Measurements from ENCODE around the gene ZNF615.
"Not testable (repeated sequence)": the region's sequence is repeated elsewhere in the genome, so short reads cannot be mapped to it uniquely, and the experiment has no call there.

The ZNF615 gene

GRCh38 chr19:51980116-51980736 lies 27.8 kb downstream of the ZNF615 start:
- no peak for DNase-seq (ENCODE audit: low read depth)

GRCh38 chr19:51978882-51979281 lies 29.1 kb downstream of the ZNF615 start:
- DNase-seq (ENCODE audit: low read depth), result no peak

GRCh38 chr19:51977346-51977745 lies 30.7 kb downstream of the ZNF615 start:
- DNase-seq (ENCODE audit: low read depth), result no peak

DNA sequence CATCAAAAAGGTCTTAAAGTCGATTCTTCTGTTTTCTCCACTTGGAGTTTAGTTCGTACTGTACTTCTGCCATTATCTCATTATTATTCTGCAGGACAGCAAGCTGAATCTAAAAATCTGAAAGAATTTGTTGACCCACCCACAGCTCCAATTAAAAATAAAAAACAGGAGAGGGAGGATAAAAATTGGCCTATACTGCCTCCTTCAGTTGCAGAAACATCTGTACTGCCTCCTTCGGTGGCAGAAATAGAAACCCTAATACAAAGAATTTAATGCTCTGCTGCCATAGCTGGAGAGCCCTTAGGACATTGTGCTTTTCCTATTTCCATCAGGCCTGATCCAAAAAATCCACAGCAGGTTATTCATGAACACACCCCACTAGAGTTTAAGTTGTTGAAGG lies 31.2 kb downstream of the ZNF615 start:
- no peak for DNase-seq (ENCODE audit: low read depth)

DNA sequence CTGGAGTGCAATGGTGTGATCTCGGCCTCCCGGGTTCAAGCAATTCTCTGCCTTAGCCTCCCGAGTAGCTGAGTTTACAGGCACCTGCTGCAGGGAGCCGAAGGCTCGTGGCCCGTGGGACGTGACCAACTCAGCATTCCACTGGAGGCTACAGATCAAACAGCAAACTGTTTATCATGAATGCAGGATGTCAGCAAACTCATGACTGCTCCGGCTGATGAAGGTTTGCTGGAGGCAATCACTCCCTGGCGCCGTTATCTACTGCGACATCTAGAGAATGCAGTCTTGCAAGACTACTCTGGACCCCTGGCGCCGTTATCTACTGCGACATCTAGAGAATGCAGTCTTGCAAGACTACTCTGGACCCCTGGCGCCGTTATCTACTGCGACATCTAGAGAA lies 32.2 kb downstream of the ZNF615 start:
- not testable (repeated sequence) for DNase-seq (ENCODE audit: low read depth)

DNA sequence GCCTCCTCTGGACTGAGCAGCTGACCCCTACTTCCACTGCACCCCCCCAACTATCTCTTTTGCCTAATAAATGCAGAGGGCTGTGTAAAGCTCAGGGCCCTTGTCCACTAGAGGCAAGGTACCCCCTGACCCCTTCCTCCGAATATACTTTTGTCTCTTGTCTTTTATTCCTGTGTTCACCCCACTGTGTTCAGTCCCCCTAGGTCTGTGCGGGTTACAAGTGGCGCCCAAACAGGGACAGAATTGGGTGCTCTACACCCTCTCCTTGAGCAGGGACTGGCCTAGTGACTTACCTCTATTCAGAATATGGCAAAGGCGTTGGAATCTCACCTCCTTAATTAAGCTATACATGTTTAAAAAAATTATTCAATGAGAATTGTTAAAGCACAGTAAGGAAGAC lies 36.4 kb downstream of the ZNF615 start:
- DNase-seq (ENCODE audit: low read depth), result no peak

DNA sequence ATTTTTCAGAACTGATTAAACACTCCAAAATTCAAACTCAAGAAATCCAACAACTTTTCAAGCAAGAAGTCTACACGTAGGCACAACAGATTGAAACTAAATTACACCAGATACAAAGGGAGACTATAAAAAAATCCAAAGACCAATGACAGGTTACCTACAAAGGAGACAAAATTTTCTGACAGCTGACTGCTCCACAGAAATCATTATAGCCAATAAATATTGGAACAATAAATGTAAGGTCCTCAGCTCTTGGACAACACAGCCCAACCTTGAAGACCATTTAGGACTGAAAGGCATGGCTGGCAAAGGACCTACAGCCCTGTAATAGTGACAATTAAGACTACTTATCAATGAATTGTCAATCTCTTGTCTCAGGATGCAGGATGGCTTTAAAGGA lies 37.3 kb downstream of the ZNF615 start:
- no peak for DNase-seq (ENCODE audit: low read depth)

DNA sequence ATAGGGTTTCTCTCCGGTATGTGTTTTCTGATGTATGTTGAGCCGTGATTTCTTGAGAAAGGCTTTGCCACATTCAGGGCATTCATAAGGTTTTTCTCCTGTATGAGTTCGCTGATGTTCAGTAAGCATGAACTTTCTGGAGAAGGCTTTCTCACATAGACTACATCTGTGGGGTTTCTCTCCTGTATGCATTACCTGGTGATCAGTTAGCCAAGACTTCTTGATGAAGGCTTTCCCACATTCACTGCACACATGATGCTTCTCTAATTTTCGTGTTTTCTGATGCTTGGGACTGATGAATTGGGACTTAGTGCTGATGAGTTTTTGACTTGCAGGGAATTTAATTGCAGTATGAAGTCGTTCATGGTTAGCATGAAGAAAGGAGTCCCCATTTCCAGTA lies 42.4 kb downstream of the ZNF615 start:
- no peak for DNase-seq (ENCODE audit: low read depth)

- DNase-seq (ENCODE audit: low read depth), result not testable (repeated sequence)
These were observed 47.3 kb downstream of the ZNF615 start for GRCh38 chr19:51960621-51961233.

DNA sequence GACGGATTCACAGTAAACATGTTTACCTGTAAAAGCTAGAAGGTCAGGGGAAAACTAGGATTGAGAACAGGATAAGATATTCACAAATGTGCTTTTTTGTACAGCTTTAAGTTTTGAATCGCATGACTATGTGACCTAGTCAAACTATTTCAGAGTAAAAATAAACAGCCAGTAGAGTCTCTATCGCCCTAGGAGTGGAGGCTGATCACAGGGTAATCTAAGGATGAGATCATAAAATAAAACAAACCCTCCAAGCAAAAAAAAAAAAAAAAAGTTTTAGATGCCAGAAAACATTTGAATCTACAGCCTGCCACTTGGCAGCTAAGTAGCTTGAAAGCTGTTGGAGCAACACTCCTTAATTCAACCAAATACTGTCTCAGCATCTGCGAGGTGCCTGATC lies 48.2 kb downstream of the ZNF615 start:
- no peak for DNase-seq (ENCODE audit: low read depth)

- not testable (repeated sequence) for DNase-seq (ENCODE audit: low read depth)
These were observed 50.2 kb downstream of the ZNF615 start for GRCh38 chr19:51957846-51958245.

DNA sequence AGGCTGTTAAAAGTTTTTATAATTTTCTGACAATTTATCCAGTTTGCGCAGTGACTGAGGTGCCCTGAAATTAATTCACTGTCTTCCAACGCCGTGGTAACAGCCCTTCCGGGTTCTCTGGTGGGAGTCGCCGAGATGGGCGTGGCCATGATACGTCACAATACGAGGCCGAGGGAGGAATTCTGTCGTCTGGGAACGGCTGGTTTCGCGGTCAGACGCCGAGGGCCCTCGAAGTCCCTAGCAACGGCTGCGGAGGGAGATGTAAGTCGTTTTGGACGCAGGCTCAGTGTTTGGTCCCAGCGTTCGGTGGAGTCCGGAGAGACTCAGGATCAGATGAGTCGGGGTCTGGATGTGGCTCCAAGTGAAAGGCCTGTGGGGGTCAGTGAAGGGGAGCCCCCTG lies 59.0 kb downstream of the ZNF615 start:
- DNase-seq (ENCODE audit: low read depth), result no peak

DNA sequence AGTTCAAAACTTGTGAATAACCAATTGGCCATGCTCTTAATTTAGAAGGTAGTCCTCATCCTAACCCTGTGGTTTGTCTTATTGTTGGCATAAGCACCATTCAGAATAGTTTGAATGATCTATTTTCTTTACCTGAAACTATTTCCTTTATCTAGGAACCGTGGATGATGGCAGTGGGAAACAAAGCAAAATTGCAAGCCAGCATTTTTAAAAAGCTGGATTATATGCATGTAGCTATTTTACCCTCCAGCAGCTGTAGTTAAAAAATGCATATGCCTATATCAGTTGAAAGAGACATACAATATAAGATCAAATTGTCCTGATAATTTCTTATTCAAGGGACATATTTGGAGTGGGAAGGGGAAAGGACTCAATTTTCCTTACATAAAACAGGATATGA lies 61.4 kb downstream of the ZNF615 start:
- no peak for DNase-seq (ENCODE audit: low read depth)

DNA sequence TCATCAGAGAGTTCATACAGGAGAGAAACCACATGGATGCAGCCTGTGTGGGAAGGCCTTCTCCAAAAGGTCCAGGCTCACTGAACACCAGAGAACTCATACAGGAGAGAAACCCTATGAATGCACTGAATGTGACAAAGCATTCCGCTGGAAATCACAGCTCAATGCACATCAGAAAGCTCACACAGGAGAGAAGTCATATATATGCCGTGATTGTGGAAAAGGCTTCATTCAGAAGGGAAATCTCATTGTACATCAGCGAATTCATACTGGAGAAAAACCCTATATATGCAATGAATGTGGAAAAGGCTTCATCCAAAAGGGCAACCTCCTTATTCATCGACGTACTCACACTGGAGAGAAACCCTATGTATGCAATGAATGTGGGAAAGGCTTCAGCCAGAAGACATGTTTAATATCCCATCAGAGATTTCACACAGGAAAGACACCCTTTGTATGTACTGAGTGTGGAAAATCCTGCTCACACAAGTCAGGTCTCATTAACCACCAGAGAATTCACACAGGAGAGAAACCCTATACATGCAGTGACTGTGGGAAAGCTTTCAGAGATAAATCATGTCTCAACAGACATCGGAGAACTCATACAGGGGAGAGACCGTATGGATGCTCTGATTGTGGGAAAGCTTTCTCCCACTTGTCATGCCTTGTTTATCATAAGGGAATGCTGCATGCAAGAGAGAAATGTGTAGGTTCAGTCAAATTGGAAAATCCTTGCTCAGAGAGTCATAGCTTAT lies 63.0 kb downstream of the ZNF615 start:
- no peak for DNase-seq (ENCODE audit: low read depth)
